Activated CD4-positive, alpha-beta T cell treated with anti-CD3 and anti-CD28 coated beads, Interleukin-2, amount 10 ng/mL, durations not matched to agents 7 days and 5 days (primary cell): Measurements from ENCODE around the gene SPATA1. TPM values are rescaled to one million over a fixed set of nuclear protein-coding genes. Genes with fewer than 3 reads are reported as not detected.
"Not testable (repeated sequence)": the region's sequence is repeated elsewhere in the genome, so short reads cannot be mapped to it uniquely, and the experiment has no call there.

Experiments
- CTCF ChIA-PET: fragments of 350-600 bp; sonication (Branson Sonifier 250); formaldehyde crosslinking; loops from one replicate; lab custom pipeline; 2021; ENCODE audit warnings: antibody characterized with exemption; lab: Charles Lee
- POLR2A ChIA-PET: fragments of 350-600 bp; sonication (Branson Sonifier 250); formaldehyde crosslinking; loops from one replicate; lab custom pipeline; 2021; ENCODE audit warnings: antibody characterized with exemption; lab: Charles Lee
- DNase-seq: peaks from one replicate; pipeline ENCODE4 v3.0.0-alpha.2; 2020
- H3K27ac Mint-ChIP-seq: one replicate; pipeline ENCODE4 v1.8.0; 2021; ENCODE audit warnings: mild to moderate bottlenecking, moderate library complexity, mixed read lengths
- H3K27me3 Mint-ChIP-seq: one replicate; pipeline ENCODE4 v1.8.0; 2021; ENCODE audit warnings: mixed read lengths
- H3K36me3 Mint-ChIP-seq: one replicate; pipeline ENCODE4 v1.8.0; 2021; ENCODE audit warnings: low read depth, mixed read lengths
- H3K4me1 Mint-ChIP-seq: one replicate; pipeline ENCODE4 v1.8.0; 2021; ENCODE audit warnings: mixed read lengths
- H3K4me3 Mint-ChIP-seq: one replicate; pipeline ENCODE4 v1.8.0; 2021; ENCODE audit warnings: mild to moderate bottlenecking, moderate library complexity, mixed read lengths
- H3K9me3 Mint-ChIP-seq: one replicate; pipeline ENCODE4 v1.8.0; 2021; ENCODE audit warnings: mixed read lengths
- total RNA-seq, 2 experiments: library from RNA; stranded (reverse); gene quantifications; one replicate each; pipeline ENCODE4 v1.2.3, GENCODE V29; 2021

Gene SPATA1
- total RNA-seq, 2 experiments from 2014 or later = 1.7 to 2.3 TPM

- Mint-ChIP-seq H3K4me3 (peak overlapping the region; percentile 98), H3K4me1 (peaks cover 39% of the 10 kb centered on the region), H3K9me3 (peaks cover 5% of the 10 kb centered on the region), H3K36me3 (peaks cover 28% of the 10 kb centered on the region), H3K27me3 (peaks cover 3% of the 10 kb centered on the region), H3K27ac (peak overlapping the region; percentile 100)
- POLR2A ChIA-PET = interaction anchor here (0.6 to 2.7 kb wide), 3 partner anchors 69 to 1133 kb away, joined by 3 to 19 read pairs (median 4); partner anchors contain the start of genes GNG5, SPATA1 and ZNHIT6
- CTCF ChIA-PET = interaction anchor here (0.6 to 2.0 kb wide), 3 partner anchors 39 to 178 kb away, joined by 3 to 7 read pairs (median 3); no protein-coding TSS in a partner anchor
- DNase-seq = no peak
Observed at GRCh38 chr1:84574936-84575335, 68.8 kb downstream of the SPATA1 start.

- CTCF ChIA-PET = no interaction called here
Observed at GRCh38 chr1:84581648-84582047, 75.5 kb downstream of the SPATA1 start.

DNA sequence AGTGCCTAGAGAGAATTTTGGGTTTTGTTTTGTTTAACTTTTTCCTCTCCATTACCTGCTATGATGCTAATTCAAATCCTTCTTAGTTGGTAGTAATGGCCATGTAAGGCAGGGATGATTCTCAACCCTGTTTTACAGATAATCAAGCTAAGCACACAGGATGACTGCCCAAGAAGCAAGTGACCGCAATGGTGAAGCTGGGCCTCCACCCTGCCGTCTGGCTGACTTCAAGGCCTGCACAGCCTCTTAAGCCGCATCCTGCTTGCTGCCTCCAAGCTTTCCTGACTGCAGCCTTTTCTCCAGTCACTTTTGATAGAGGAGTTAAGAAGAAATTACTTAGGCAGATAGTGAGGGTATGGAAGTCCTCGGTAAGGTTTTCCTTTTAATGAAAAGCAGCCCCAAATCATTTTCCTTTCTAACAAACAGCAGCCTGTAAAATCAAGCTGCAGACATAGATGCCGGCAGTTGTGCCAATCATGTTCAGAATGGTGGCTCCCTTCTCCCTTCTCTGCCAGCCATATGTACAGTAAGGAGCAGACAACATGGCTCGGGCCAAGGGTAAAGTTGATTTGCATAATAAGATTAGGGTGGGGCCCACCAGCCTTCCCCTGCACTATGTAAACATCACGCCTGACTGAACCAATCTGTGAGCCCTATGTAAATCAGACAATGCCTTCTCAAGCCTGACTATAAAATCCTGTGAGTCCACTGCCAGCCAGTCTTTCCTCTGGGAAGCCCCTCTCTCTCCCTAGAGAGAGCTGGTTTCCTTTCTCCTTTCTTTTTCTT is 76.8 kb downstream of the SPATA1 start:
- peaks cover 4% of the 10 kb centered on the region for H3K27me3 Mint-ChIP-seq
- H3K9me3 Mint-ChIP-seq = no peaks in the 10 kb centered on the region
- no peak for DNase-seq
- H3K27ac Mint-ChIP-seq = no peak overlapping the region
- no peaks in the 10 kb centered on the region for H3K4me1 Mint-ChIP-seq
- peaks cover 2% of the 10 kb centered on the region for H3K36me3 Mint-ChIP-seq
- H3K4me3 Mint-ChIP-seq = no peak overlapping the region
- POLR2A ChIA-PET = no interaction called here
- CTCF ChIA-PET = no interaction called here

More at GRCh38 chr1:84581648-84582047, 75.5 kb downstream of the SPATA1 start:
- Mint-ChIP-seq H3K27ac (no peak overlapping the region), H3K36me3 (peaks cover 2% of the 10 kb centered on the region), H3K9me3 (no peaks in the 10 kb centered on the region), H3K4me3 (no peak overlapping the region), H3K27me3 (peaks cover 4% of the 10 kb centered on the region), H3K4me1 (no peaks in the 10 kb centered on the region)
- POLR2A ChIA-PET = no interaction called here
- no peak for DNase-seq

GRCh38 chr1:84583648-84584047 is 77.5 kb downstream of the SPATA1 start:
- ChIA-PET CTCF (no interaction called here), POLR2A (no interaction called here)
- H3K27me3 Mint-ChIP-seq = peaks cover 4% of the 10 kb centered on the region
- no peak overlapping the region for H3K4me3 Mint-ChIP-seq
- no peak for DNase-seq
- no peak overlapping the region for H3K27ac Mint-ChIP-seq
- peaks cover 2% of the 10 kb centered on the region for H3K36me3 Mint-ChIP-seq
- no peaks in the 10 kb centered on the region for H3K9me3 Mint-ChIP-seq
- H3K4me1 Mint-ChIP-seq = no peaks in the 10 kb centered on the region

GRCh38 chr1:84584126-84584525 is 77.9 kb downstream of the SPATA1 start:
- Mint-ChIP-seq H3K4me3 (no peak overlapping the region), H3K36me3 (peaks cover 2% of the 10 kb centered on the region), H3K4me1 (no peaks in the 10 kb centered on the region), H3K27ac (no peak overlapping the region), H3K9me3 (no peaks in the 10 kb centered on the region), H3K27me3 (peaks cover 3% of the 10 kb centered on the region)
- ChIA-PET POLR2A (no interaction called here), CTCF (interaction anchor here (1.2 kb wide), 1 partner anchor 15 kb away, joined by 3 read pairs; no protein-coding TSS in a partner anchor)
- no peak for DNase-seq

GRCh38 chr1:84585803-84586202 is 79.6 kb downstream of the SPATA1 start:
- POLR2A ChIA-PET = no interaction called here
- Mint-ChIP-seq H3K4me3 (no peak overlapping the region), H3K4me1 (no peaks in the 10 kb centered on the region), H3K27ac (no peak overlapping the region), H3K36me3 (peaks cover 2% of the 10 kb centered on the region), H3K9me3 (no peaks in the 10 kb centered on the region), H3K27me3 (no peaks in the 10 kb centered on the region)
- CTCF ChIA-PET = interaction anchor here (1.2 kb wide), 2 partner anchors 34 to 143 kb away, joined by 3 to 4 read pairs; no protein-coding TSS in a partner anchor
- DNase-seq = no peak

GRCh38 chr1:84587099-84587498 is 80.9 kb downstream of the SPATA1 start:
- Mint-ChIP-seq H3K4me1 (no peaks in the 10 kb centered on the region), H3K4me3 (no peak overlapping the region), H3K36me3 (peaks cover 2% of the 10 kb centered on the region), H3K27ac (no peak overlapping the region), H3K9me3 (peaks cover 3% of the 10 kb centered on the region), H3K27me3 (peaks cover 4% of the 10 kb centered on the region)
- ChIA-PET POLR2A (no interaction called here), CTCF (no interaction called here)
- DNase-seq = no peak

DNA sequence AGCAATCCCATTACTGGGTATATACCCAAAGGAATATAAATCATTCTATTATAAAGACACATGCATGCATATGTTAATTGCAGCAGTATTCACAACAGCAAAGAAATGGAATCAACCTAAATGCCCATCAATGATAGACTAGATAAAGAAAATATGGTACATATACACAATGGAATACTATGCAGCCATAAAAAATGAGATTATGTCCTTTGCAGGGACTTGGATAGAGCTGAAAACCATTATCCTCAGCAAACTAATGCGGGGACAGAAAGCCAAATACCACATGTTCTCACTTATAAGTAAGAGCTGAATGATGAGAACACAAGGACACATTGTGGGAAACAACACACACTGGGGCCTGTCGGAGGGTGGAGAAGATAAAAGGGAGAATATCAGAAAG is 88.8 kb downstream of the SPATA1 start:
- H3K9me3 Mint-ChIP-seq, H3K4me3 Mint-ChIP-seq, CTCF ChIA-PET, H3K36me3 Mint-ChIP-seq, DNase-seq, POLR2A ChIA-PET, H3K27ac Mint-ChIP-seq: not testable (repeated sequence)
- Mint-ChIP-seq H3K4me1 (peaks cover 16% of the 10 kb centered on the region), H3K27me3 (peaks cover 12% of the 10 kb centered on the region)

- POLR2A ChIA-PET = no interaction called here
- Mint-ChIP-seq H3K9me3 (peaks cover 13% of the 10 kb centered on the region), H3K36me3 (peaks cover 2% of the 10 kb centered on the region), H3K4me1 (peaks cover 16% of the 10 kb centered on the region), H3K27ac (no peak overlapping the region), H3K4me3 (no peak overlapping the region), H3K27me3 (peaks cover 7% of the 10 kb centered on the region)
- DNase-seq = no peak
- CTCF ChIA-PET = interaction anchor here (0.6 kb wide), 1 partner anchor 110 kb away, joined by 3 read pairs; no protein-coding TSS in a partner anchor
Observed at GRCh38 chr1:84597011-84597410, 90.8 kb downstream of the SPATA1 start.

- ChIA-PET POLR2A (no interaction called here), CTCF (interaction anchor here (1.1 kb wide), 1 partner anchor 14 kb away, joined by 3 read pairs; no protein-coding TSS in a partner anchor)
- Mint-ChIP-seq H3K9me3 (peaks cover 14% of the 10 kb centered on the region), H3K36me3 (peaks cover 2% of the 10 kb centered on the region), H3K4me3 (no peak overlapping the region), H3K27ac (no peak overlapping the region), H3K4me1 (peaks cover 16% of the 10 kb centered on the region), H3K27me3 (peaks cover 3% of the 10 kb centered on the region)
- no peak for DNase-seq
Observed at GRCh38 chr1:84598418-84598817, 92.2 kb downstream of the SPATA1 start.

DNA sequence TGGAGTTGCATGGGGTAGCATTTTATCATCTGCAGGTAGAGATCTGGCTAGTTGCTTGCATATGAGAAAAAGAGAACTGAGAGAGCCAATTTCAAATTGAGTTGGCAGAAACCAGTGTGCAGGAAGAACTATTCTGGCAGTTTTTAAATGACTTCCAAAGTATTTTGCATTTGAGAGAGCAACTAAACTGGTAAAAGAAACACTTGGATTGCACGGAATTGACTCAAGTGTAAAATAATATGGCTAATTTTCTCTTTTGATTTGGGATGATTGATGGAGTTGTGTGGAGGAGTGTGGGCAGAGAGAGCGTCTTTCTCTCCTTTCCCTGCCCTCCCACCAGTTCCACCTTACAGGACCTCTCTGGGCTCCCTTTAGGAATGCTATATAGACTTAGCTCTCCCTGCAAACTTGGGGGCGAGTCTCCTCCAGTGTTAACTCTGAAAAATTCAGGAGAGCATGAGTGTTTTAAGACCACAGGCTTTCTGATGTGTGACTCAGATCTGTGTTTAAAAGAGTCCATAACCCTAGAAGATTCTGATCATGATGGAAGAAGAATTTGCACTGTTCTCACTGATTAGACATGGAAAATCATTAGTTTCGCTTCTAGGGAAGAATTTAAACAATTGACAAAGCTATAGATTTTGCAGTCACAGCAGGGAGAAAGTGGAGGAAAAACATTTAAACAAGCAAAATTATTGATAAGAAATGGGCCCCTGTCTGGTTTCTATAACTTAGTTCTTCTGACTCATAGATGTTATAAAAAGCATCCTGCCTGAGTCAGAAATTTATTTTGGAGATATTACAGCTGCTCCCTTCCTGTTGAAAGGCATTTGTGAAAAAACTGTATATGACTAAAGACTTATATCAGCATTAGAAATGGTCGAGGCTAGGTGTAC is 92.9 kb downstream of the SPATA1 start:
- H3K4me3 Mint-ChIP-seq = no peak overlapping the region
- DNase-seq = no peak
- H3K27ac Mint-ChIP-seq = peak overlapping the region; percentile 28
- POLR2A ChIA-PET = no interaction called here
- H3K9me3 Mint-ChIP-seq = peaks cover 18% of the 10 kb centered on the region
- peaks cover 16% of the 10 kb centered on the region for H3K4me1 Mint-ChIP-seq
- CTCF ChIA-PET = interaction anchor here (1.1 kb wide), 1 partner anchor 14 kb away, joined by 3 read pairs; no protein-coding TSS in a partner anchor
- peaks cover 3% of the 10 kb centered on the region for H3K27me3 Mint-ChIP-seq
- H3K36me3 Mint-ChIP-seq = peaks cover 2% of the 10 kb centered on the region

- Mint-ChIP-seq H3K27me3 (no peaks in the 10 kb centered on the region), H3K36me3 (peaks cover 3% of the 10 kb centered on the region), H3K4me3 (no peak overlapping the region), H3K4me1 (peaks cover 16% of the 10 kb centered on the region), H3K9me3 (peaks cover 29% of the 10 kb centered on the region), H3K27ac (no peak overlapping the region)
- no peak for DNase-seq
- ChIA-PET POLR2A (no interaction called here), CTCF (interaction anchor here (0.9 kb wide), 1 partner anchor 165 kb away, joined by 3 read pairs; no protein-coding TSS in a partner anchor)
Observed at GRCh38 chr1:84600796-84601195, 94.6 kb downstream of the SPATA1 start.
